Esophagus squamous epithelium (tissue), 5 donors: ENCODE measurements around the gene SGMS1. TPM values are rescaled to one million over a fixed set of nuclear protein-coding genes. Genes with fewer than 3 reads are reported as not detected.

Source experiments
- DNase-seq: peaks from one replicate; lab custom pipeline; 2025; lab: John Stamatoyannopoulos, UW
- H3K27ac ChIP-seq, 4 donors: fragments of 200-600 bp; sonication (generic); one replicate each; pipeline ENCODE4 v1.5.1; 2016 to 2019; ENCODE audit warnings: mild to moderate bottlenecking in 1 of 4
- H3K27me3 ChIP-seq, 4 donors: fragments of 200-600 bp; sonication (generic); 1 replicate in 3 of 4; 2 replicates in 1 of 4; pipeline versions ENCODE4 v1.5.1 to v1.6.0; 2017 to 2021; ENCODE audit warnings: antibody characterized with exemption in 1 of 4
- H3K36me3 ChIP-seq, 3 donors: fragments of 200-600 bp; sonication (generic); one replicate each; pipeline ENCODE4 v1.5.1; 2016 to 2019
- H3K4me1 ChIP-seq, 3 donors: fragments of 200-600 bp; sonication (generic); one replicate each; pipeline ENCODE4 v1.5.1; 2017 to 2019
- H3K4me3 ChIP-seq, 4 donors: fragments of 200-600 bp; sonication (generic); 1 replicate in 3 of 4; 2 replicates in 1 of 4; pipeline ENCODE4 v1.5.1; 2016 to 2019; ENCODE audit warnings: mild to moderate bottlenecking in 2 of 4, moderate library complexity in 1 of 4
- H3K9me3 ChIP-seq, 3 donors: fragments of 200-600 bp; sonication (generic); one replicate each; pipeline ENCODE4 v1.5.1; 2016 to 2019
- POLR2A ChIP-seq, 4 donors: fragments of 450-650 bp; IDR thresholded peaks; one replicate each; pipeline ENCODE4 v1.6.1; 2017; ENCODE audit warnings: antibody characterized with exemption in 4 of 4, mild to moderate bottlenecking in 4 of 4, moderate library complexity in 3 of 4
- WGBS, 2 donors: methylation state at CpG; one replicate each; pipeline ENCODE4 v1.1.5; 2018; 5-methylcytosine and 5-hydroxymethylcytosine counted together
- intact Hi-C: fragments of 100-400 bp; cut with DNase I; formaldehyde crosslinking; loops from one replicate; pipeline ENCODE4 v1.15.0; 2022
- total RNA-seq, 4 donors: library from RNA; depleted of rRNA; stranded (reverse); fragments of >200 nt; gene quantifications; one replicate each; pipeline ENCODE4 v1.1.0, GENCODE V29; 2016
- TF ChIP-seq, protein P1 (sequence below), 6 experiments: fragments of 450-650 bp in 4 of 6; fragments of 200-600 bp in 2 of 6; sonication (generic) in 2 of 6; IDR thresholded peaks; one replicate each; pipeline ENCODE4 v1.5.1; 2016 to 2019; ENCODE audit warnings: antibody characterized with exemption in 6 of 6, mild to moderate bottlenecking in 4 of 6, moderate library complexity in 4 of 6
- donor health status: DM: yes; HTN: yes; CAD: no.

Gene SGMS1
- total RNA-seq, 4 donors from 2014 or later = 39.4 to 64.1 (median 54.9) TPM

DNA sequence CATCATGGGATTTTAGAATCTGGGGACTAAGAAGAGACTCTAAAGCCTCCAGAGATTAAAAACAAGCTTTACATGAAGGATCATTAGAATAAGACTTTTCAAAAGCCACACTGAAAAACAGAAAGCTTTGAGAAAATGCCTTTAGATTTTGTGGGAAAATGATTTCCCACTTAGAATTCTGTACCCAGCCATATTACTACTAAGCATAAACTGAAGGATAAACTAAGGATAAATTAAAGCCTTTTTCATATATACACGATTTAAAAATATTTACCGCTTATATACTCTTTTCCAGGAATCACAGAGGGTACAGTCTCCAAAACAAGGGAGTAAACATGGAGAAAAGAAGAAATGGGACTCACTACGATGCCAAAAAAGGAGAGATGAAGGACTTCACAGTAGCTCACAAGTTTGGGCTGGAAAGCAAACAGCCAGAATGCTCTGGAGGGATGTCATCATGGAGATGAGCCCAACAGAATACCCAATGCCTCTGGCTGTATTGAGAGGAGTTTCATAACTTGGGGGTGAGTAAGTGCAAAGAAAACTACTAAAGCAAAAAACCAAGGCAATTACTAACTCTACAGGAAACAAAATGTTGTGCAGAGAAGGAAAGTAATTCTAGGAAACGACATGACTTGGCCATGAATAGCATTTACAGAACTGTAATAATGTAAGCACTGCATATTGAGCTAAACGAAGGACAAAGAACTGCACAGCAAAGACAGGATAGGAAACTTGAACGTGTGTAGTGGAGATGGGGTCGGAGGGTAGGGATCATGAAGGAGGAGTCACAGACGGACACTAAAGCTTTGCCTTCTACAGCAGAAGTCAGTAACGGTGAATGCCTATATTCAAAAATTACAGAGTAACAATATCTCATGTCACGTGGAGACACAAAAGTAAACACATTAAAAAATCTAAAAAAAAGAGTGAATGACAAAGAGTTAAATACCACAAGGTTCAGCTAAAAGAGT is 311.0 kb downstream of the SGMS1 start:
- intact Hi-C loops = no loop called here
- Histone ChIP-seq H3K4me1 (peaks cover 0 to 20% (median 5%) of the 10 kb centered on the region in 3 donors), H3K9me3 (no peaks in the 10 kb centered on the region), H3K27me3 (no peaks in the 10 kb centered on the region), H3K36me3 (peaks cover 0 to 50% (median 0%) of the 10 kb centered on the region in 3 donors), H3K4me3 (no peak overlapping the region), H3K27ac (no peak overlapping the region)
- 56 to 67% methylated on average over 10 of the region's 10 CpGs for WGBS, 2 donors
- no peak for DNase-seq
- TF ChIP-seq, protein P1, sequence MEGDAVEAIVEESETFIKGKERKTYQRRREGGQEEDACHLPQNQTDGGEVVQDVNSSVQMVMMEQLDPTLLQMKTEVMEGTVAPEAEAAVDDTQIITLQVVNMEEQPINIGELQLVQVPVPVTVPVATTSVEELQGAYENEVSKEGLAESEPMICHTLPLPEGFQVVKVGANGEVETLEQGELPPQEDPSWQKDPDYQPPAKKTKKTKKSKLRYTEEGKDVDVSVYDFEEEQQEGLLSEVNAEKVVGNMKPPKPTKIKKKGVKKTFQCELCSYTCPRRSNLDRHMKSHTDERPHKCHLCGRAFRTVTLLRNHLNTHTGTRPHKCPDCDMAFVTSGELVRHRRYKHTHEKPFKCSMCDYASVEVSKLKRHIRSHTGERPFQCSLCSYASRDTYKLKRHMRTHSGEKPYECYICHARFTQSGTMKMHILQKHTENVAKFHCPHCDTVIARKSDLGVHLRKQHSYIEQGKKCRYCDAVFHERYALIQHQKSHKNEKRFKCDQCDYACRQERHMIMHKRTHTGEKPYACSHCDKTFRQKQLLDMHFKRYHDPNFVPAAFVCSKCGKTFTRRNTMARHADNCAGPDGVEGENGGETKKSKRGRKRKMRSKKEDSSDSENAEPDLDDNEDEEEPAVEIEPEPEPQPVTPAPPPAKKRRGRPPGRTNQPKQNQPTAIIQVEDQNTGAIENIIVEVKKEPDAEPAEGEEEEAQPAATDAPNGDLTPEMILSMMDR (IDR thresholded peaks at IDR 0.05) = no peak
- TF ChIP-seq POLR2A (IDR thresholded peaks at IDR 0.05) = no peak

DNA sequence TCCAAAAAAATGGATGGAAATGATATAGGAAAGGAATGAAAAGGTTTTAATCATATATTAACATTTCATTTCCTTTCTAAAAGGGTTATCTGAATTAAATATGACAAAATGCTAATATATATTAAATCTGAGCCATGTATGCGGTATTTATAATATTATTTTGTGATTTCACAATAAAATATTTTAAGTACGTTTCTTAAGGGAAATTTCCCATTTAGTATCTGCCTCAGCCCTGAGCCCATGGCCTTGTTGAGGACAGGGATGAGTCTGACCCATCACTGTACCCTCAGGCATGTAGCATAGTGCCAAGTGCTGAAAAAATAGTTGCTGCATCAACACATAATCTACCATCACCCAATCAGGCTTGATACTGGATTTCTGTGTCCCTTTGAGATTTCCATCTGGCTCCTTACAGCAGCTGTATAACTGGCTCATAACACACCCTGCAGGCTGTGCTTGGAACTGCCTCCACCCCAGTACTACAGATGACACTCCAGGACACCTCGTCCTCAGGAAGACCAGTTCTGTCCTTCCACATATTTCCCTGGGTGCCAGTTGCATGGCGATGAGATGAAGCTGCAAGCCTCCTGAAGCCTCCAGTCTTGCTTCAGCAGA is 313.1 kb downstream of the SGMS1 start:
- Histone ChIP-seq H3K9me3 (no peaks in the 10 kb centered on the region), H3K4me3 (no peak overlapping the region), H3K27me3 (no peaks in the 10 kb centered on the region), H3K27ac (no peak overlapping the region), H3K36me3 (peaks cover 0 to 70% (median 0%) of the 10 kb centered on the region in 3 donors), H3K4me1 (peaks cover 0 to 8% (median 5%) of the 10 kb centered on the region in 3 donors)
- intact Hi-C loops = no loop called here
- TF ChIP-seq, protein P1 (IDR thresholded peaks at IDR 0.05) = peak in 4 of 6 experiments; percentile 9 to 67 (median 34)
- no peak for TF ChIP-seq POLR2A (IDR thresholded peaks at IDR 0.05)
- no peak for DNase-seq
- 75 to 84% methylated on average over 3 to 4 of the region's 4 CpGs for WGBS, 2 donors

DNA sequence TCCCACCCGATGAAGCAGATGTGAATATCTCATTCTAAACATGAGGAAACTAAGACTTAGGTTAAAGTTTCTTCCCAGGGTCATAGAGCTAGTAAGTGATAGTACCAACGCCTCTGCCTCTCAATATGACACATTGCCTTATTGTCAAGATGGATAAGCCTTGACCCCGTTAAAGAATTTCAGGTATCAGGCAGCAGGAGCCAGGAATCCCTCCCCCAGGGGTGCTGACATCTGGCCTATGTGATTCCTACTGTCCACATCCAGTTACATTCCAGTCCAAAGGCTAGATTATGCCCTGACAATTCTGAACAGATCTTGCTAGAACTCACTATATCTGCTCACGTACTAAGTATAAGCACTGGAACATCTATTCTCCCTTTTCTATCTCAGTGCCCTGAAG is 314.4 kb downstream of the SGMS1 start:
- Histone ChIP-seq H3K36me3 (peaks cover 0 to 70% (median 0%) of the 10 kb centered on the region in 3 donors), H3K9me3 (no peaks in the 10 kb centered on the region), H3K4me1 (peaks cover 0 to 6% (median 0%) of the 10 kb centered on the region in 3 donors), H3K4me3 (no peak overlapping the region), H3K27ac (no peak overlapping the region), H3K27me3 (no peaks in the 10 kb centered on the region)
- intact Hi-C loops = no loop called here
- WGBS, 2 donors = 81 to 88% methylated on average over 4 of the region's 4 CpGs
- DNase-seq = no peak
- no peak for TF ChIP-seq POLR2A (IDR thresholded peaks at IDR 0.05)
- TF ChIP-seq, protein P1 (IDR thresholded peaks at IDR 0.05) = no peak

DNA sequence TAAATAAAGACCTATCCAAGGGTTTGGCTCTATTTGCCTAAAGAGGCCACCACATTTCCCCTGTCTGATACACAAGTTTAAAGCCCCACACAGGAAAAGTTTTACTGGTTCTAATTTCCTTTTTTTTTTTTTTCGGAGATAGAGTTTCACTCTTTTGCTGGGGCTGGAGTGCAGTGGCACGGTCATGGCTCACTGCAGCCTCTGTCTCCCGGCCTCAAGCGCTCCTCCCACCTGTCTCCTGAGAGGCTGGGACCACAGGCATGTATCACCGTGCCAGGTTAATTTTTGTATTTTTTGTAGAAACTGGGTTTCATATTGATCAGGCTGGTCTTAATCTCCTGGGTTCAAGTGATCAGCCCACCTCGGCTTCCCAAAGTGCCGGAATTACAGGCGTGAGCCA is 319.1 kb downstream of the SGMS1 start:
- Histone ChIP-seq H3K36me3 (peaks cover 0 to 38% (median 0%) of the 10 kb centered on the region in 3 donors), H3K4me3 (no peak overlapping the region), H3K27me3 (no peaks in the 10 kb centered on the region), H3K4me1 (no peaks in the 10 kb centered on the region), H3K27ac (no peak overlapping the region), H3K9me3 (no peaks in the 10 kb centered on the region)
- DNase-seq = no peak
- TF ChIP-seq, protein P1 (IDR thresholded peaks at IDR 0.05) = no peak
- no peak for TF ChIP-seq POLR2A (IDR thresholded peaks at IDR 0.05)
- intact Hi-C loops = no loop called here
- 94 to 99% methylated on average over 8 of the region's 8 CpGs for WGBS, 2 donors
